ENCODE measurements around the gene GLI3.

The GLI3 gene

GRCh38 chr7:42071372-42072261, 165.4 kb downstream of the GLI3 start:
- peak; percentile 37 for DNase-seq

GRCh38 chr7:42070068-42070467, 166.9 kb downstream of the GLI3 start:
- no peak for DNase-seq

DNA sequence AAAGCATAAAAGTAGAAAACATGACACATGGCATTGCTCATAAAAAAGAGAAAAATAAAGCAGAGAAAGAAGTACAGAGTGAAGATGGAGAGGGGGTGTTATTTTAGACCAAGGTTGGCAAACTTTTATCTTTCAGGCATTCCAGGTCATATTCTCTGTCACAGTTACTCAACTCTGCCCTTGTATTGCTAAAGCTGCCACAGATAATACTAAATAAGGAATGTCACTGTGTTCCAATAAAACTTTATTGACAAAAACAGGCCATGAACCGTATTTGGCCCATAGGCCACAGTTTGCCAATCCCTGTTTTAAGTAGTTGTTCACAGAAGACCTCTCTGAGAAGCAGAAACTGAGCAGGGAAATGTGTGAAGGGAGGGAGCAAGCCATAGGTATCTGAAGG, 167.4 kb downstream of the GLI3 start:
- DNase-seq, result no peak

DNA sequence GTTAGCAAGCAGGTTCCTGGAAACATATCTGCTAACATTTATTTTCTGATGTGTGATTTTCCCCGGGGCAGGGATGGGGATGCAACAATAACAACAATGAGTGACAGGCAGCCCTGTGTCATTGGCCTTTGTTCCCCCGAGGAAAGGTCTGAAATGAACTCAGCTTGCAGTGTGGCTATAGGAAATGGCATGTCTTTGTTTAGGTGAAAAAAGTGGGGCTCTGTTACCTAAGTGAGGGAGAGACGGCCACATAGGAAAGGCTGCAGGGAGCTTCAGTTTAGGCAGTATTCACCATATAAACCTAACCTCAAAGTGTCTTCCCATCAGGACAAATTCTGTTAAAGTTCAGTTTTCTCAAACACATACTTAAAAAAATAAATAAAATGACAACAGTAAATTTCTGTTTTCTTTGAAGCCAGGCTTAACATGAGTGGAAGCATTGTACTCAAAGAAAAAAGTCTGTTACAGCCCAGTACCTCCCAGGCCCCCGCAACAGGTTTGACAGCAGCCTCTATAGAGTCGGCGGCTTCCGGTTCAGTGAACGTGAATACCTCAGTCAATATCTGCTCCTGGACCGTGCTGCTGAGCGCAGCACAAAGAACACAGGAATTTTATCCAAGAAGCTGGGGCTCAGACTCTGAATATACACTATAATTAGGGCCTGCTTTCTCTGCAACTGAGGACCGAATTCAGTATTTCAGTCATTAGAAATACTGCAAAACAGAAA, 168.3 kb downstream of the GLI3 start:
- no peak for DNase-seq

DNA sequence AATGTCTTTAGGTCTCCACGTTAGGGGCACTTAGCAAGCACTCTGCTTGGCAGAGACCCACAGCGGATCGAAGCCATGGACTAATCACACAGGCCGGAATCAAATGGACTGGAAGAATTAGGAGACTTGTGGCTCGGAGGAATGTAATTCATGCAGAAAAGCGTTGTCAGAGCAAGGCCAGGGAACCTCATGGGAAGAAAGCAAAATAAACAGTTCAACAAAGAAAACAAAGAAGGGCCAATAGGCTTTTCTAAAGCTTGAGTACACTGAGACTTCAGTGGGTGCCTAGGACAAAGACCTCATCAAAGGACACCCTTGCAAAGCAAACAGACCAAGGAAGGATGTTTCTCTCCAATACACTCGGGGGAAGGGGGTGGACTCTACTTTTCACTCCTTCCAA, 171.1 kb downstream of the GLI3 start:
- no peak for DNase-seq

- no peak for DNase-seq
Measured at GRCh38 chr7:42065015-42065414, 172.0 kb downstream of the GLI3 start.

DNA sequence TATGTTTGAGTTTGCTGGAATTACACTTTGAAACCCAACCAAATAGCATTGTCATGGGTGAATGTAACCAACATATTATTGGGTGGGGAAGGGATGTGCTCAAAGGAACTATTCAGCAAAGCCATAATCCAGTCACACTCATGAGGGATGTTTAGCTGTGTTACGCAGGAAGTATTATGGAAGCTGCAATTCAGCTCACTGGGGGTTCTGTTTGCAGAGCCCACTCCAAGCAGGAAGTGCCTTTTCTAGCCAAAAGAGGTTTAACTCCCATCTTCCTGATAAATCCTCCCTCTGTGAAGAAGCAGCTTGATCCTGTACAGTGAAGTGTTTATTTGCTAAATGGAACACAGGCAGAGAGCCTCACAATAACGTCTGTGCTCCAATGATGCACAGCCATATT, 172.5 kb downstream of the GLI3 start:
- DNase-seq, result no peak

DNA sequence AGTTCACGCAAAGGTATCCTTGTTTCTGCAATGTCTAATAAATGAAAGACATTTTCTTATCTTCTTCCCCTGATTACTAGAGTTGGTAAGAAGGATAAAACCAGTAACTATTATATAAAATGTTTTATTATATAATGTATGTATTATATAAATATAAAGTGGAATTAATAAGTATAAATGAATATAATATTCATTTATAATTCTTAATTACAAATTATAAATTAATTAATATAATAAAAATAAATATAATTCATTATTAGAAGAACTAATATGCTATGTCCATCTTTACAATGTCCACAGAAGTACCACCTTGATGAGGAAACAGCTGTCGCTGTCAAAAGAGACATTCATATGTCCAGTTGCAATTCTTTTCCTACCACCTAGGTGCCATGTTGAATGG, 177.7 kb downstream of the GLI3 start:
- no peak for DNase-seq

GRCh38 chr7:42057331-42057730, 179.7 kb downstream of the GLI3 start:
- no peak for DNase-seq

- peak; percentile 52 for DNase-seq
Measured at GRCh38 chr7:42055171-42055570, 181.8 kb downstream of the GLI3 start.

DNA sequence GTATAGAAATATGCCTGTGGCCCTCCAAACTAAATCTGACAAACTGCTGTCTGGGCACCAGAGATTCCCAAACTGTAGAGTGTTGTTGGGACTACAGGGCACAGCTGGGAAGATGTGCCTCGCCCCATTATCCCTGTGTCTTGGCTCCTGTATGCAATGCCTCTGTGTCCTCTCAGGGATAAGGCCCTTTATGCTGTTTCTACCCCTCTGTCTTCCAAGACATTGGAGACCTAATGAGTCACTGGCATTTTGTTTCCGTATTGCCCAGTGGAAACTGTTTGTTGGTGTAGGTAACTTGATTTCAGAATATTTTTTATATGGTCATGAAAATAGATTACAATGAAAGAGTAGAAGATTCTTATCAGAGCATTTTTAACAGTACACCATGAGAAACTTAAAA, 183.2 kb downstream of the GLI3 start:
- DNase-seq, result no peak

DNA sequence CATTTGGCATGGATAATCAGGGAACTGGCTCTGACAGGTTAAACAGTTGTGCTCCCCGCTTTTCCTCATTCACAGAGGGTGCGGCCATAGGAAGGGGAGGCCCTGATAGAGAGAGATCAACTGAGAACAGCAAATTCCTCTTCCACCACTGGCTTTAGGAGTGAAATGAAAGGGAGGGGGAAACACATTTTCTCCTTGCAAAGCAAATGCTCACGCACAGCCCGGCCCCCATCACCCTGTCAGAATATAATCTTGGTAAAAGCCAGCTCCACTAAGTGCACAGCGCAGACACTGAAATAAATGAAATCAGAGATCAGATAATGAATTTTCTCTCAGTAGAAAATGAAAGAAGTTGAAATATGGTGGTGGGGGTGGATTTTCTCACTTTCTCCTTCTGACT, 187.2 kb downstream of the GLI3 start:
- DNase-seq, result no peak

GRCh38 chr7:42046483-42046882, 190.5 kb downstream of the GLI3 start:
- DNase-seq, result no peak

- DNase-seq, result no peak
Measured at GRCh38 chr7:42045961-42046360, 191.0 kb downstream of the GLI3 start.

GRCh38 chr7:42039921-42040320, 197.1 kb downstream of the GLI3 start:
- no peak for DNase-seq

DNA sequence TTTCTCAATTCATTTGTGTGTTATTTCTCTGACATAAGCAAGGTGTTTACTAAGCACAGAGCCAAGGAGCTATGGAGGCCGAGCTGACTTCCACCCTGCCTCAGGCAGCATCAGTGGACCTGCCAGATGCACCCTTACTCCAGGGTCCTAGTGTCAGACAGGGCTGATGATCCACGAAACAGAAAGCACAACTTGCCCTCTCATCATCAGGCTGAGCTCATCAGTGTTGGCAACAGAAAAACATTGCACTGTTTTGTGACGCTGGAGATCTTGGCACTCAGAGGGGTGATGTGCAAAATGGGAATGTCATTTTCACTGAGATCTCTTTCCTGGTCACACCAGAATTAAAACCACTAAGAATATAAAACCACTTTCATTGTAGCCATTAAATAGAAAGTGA, 201.8 kb downstream of the GLI3 start:
- DNase-seq, result no peak

DNA sequence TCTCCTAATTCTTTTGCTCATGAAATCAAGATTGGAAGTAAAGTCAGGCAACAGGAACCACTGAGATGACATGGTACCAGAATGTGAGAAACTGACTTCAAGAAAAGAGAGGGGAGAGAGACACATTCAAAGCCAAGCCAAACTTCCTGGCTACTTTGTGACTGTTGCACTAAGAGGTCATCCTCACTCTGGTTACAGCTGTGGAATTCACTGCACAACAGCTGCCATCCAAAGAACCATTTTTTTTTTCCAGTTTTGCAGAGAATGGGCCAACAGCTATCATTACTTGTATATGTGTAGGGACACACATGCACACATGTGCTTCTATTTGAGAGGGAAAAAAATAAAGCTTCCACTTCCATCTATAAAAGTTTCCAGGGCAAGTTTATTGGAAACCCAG, 203.5 kb downstream of the GLI3 start:
- DNase-seq, result no peak

GRCh38 chr7:42029405-42029804, 207.6 kb downstream of the GLI3 start:
- no peak for DNase-seq

DNA sequence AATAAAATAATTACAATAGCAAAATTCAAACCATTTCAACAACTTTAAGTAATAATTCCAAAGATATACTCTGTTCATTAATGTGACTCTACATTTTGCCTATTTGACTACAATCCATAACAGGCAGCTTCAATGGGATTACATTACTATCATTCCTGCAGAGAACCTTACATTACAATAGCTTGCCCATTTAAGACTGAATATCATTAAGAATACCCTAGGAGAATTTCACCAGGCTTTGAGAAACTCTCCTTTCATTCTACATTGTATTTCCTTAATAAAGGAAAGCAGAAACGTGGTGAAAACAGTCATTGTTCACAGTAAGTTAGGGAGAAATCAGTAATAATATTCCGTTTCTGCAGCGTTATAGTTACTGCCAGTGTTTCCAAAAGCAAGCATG, 209.5 kb downstream of the GLI3 start:
- no peak for DNase-seq

DNA sequence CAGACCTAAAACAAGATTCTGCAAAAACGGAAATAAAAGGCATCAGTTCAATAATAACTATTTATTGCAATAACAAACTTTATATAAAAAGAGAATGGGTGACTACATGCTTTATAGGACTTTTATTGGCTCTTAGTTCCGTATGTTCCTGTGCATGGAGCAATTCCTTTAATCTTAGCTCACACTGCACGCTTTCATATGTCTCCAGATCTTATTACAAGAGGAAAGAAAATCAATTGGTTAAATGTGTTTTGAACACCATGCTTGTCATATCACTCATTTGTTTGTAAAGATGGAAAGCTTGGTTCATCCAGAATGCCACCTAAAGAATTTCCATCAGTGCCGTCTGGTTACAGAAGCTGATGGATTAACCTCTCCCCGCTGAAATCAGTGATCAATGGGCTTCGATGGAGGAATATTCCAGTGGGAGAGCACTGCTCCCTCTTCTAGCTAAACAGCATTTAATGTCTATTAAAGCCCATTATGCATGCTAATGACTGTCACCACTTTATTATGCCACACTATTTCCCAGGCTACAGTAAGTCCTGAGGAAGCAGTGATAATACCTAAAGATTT, 210.3 kb downstream of the GLI3 start:
- DNase-seq, result no peak

- no peak for DNase-seq
Measured at GRCh38 chr7:42025635-42026375, 211.2 kb downstream of the GLI3 start.

- DNase-seq, result no peak
Measured at GRCh38 chr7:42024537-42024936, 212.5 kb downstream of the GLI3 start.

- DNase-seq, result no peak
Measured at GRCh38 chr7:42023262-42023661, 213.7 kb downstream of the GLI3 start.

All from RPMI8226 (cell line).